Measurements from ENCODE around the gene IGFBP2. TPM values are rescaled to one million over a fixed set of nuclear protein-coding genes. Genes with fewer than 3 reads are reported as not detected.
A peak's percentile ranks its signal among the peaks of the same experiment; 100 is the strongest.

IGFBP2 gene
- total and polyA plus RNA-seq, 4 donors: 88.8 to 1,119 (median 352) TPM

- peak overlapping the region in 1 of 2 donors; percentile 5 for H3K27ac ChIP-seq (ENCODE audit: low read depth in 1 of 2, low read length in 2 of 2)
- H3K4me1 ChIP-seq (ENCODE audit: control insufficient read depth in 4 of 4, insufficient read depth in 4 of 4, low read length in 3 of 4): peaks cover 15 to 31% (median 23%) of the 10 kb centered on the region in 4 donors
- 58% methylated on average over 4 of the region's 4 CpGs for WGBS
Measured at GRCh38 chr2:216652566-216652965, 19.3 kb downstream of the IGFBP2 start.

GRCh38 chr2:216653093-216653799 lies 20.0 kb downstream of the IGFBP2 start:
- no peak overlapping the region for H3K4me3 ChIP-seq (ENCODE audit: low read depth in 1 of 3, low read length in 3 of 3)
- DNase-seq (ENCODE audit: low spot score): no peak
- peaks cover 15 to 31% (median 23%) of the 10 kb centered on the region in 4 donors for H3K4me1 ChIP-seq (ENCODE audit: control insufficient read depth in 4 of 4, insufficient read depth in 4 of 4, low read length in 3 of 4)
- TF ChIP-seq HNF4A (conservative IDR thresholded peaks at IDR 0.05) (peak in 1 of 2 donors; percentile 36), RXRA (IDR thresholded peaks at IDR 0.05) (peak; percentile 13 to 45), TAF1 (conservative IDR thresholded peaks at IDR 0.05) (no peak), RAD21 (IDR thresholded peaks at IDR 0.05) (peak in 1 of 2 donors; percentile 21), NR2F2 (IDR thresholded peaks at IDR 0.05) (no peak)
- H3K27ac ChIP-seq (ENCODE audit: low read depth in 1 of 2, low read length in 2 of 2): peak overlapping the region in 1 of 2 donors; percentile 5
- H3K9ac ChIP-seq (ENCODE audit: low read depth in 1 of 2, low read length in 2 of 2): no peak overlapping the region
- no peaks in the 10 kb centered on the region for H3K27me3 ChIP-seq (ENCODE audit: control insufficient read depth in 4 of 4, insufficient read depth in 4 of 4, low read length in 3 of 4)
- no peaks in the 10 kb centered on the region for H3K36me3 ChIP-seq (ENCODE audit: control insufficient read depth in 4 of 4, insufficient read depth in 3 of 4, low read depth in 1 of 4, low read length in 3 of 4)
- 75% methylated on average over 4 of the region's 4 CpGs for WGBS
- no peaks in the 10 kb centered on the region for H3K9me3 ChIP-seq (ENCODE audit: control insufficient read depth in 4 of 4, low read length in 3 of 4)

More at GRCh38 chr2:216652566-216652965, 19.3 kb downstream of the IGFBP2 start:
- Histone ChIP-seq H3K4me3 (ENCODE audit: low read depth in 1 of 3, low read length in 3 of 3) (no peak overlapping the region), H3K27me3 (ENCODE audit: control insufficient read depth in 4 of 4, insufficient read depth in 4 of 4, low read length in 3 of 4) (no peaks in the 10 kb centered on the region), H3K9me3 (ENCODE audit: control insufficient read depth in 4 of 4, low read length in 3 of 4) (no peaks in the 10 kb centered on the region), H3K36me3 (ENCODE audit: control insufficient read depth in 4 of 4, insufficient read depth in 3 of 4, low read depth in 1 of 4, low read length in 3 of 4) (no peaks in the 10 kb centered on the region), H3K9ac (ENCODE audit: low read depth in 1 of 2, low read length in 2 of 2) (no peak overlapping the region)
- TF ChIP-seq ATF3 (IDR thresholded peaks at IDR 0.05) (no peak), RAD21 (IDR thresholded peaks at IDR 0.05) (no peak), FOXA1 (IDR thresholded peaks at IDR 0.05) (no peak), HNF4A (conservative IDR thresholded peaks at IDR 0.05) (peak in 1 of 2 donors; percentile 7)
- DNase-seq (ENCODE audit: low spot score): no peak

- no peak for TF ChIP-seq GABPA (IDR thresholded peaks at IDR 0.05 in 1 of 2, conservative IDR thresholded peaks at IDR 0.05 in 1 of 2)
- peak in 1 of 2 donors; percentile 30 for TF ChIP-seq JUND (IDR thresholded peaks at IDR 0.05)
- TF ChIP-seq SP1 (IDR thresholded peaks at IDR 0.05): peak; percentile 57
- no peak for TF ChIP-seq RAD21 (IDR thresholded peaks at IDR 0.05)
- TF ChIP-seq YY1 (IDR thresholded peaks at IDR 0.05): no peak
- peak; percentile 62 for TF ChIP-seq HNF4G (IDR thresholded peaks at IDR 0.05)
- no peak for TF ChIP-seq NR2F2 (IDR thresholded peaks at IDR 0.05)
- TF ChIP-seq MAX (IDR thresholded peaks at IDR 0.05): no peak
- TF ChIP-seq FOXA1 (IDR thresholded peaks at IDR 0.05): no peak
- TF ChIP-seq HNF4A (conservative IDR thresholded peaks at IDR 0.05): peak; percentile 77 to 93
- no peak for TF ChIP-seq EGR1 (IDR thresholded peaks at IDR 0.05; ENCODE audit: low read depth in 2 of 2)
- TF ChIP-seq RXRA (IDR thresholded peaks at IDR 0.05): peak; percentile 24 to 50
- H3K4me3 ChIP-seq (ENCODE audit: low read depth in 1 of 3, low read length in 3 of 3): no peak overlapping the region
- no peak overlapping the region for H3K9ac ChIP-seq (ENCODE audit: low read depth in 1 of 2, low read length in 2 of 2)
- no peak for DNase-seq (ENCODE audit: low spot score)
- no peak overlapping the region for H3K27ac ChIP-seq (ENCODE audit: low read depth in 1 of 2, low read length in 2 of 2)
- H3K27me3 ChIP-seq (ENCODE audit: control insufficient read depth in 4 of 4, insufficient read depth in 4 of 4, low read length in 3 of 4): no peaks in the 10 kb centered on the region
- no peaks in the 10 kb centered on the region for H3K9me3 ChIP-seq (ENCODE audit: control insufficient read depth in 4 of 4, low read length in 3 of 4)
- H3K4me1 ChIP-seq (ENCODE audit: control insufficient read depth in 4 of 4, insufficient read depth in 4 of 4, low read length in 3 of 4): peaks cover 15 to 31% (median 23%) of the 10 kb centered on the region in 4 donors
- H3K36me3 ChIP-seq (ENCODE audit: control insufficient read depth in 4 of 4, insufficient read depth in 3 of 4, low read depth in 1 of 4, low read length in 3 of 4): no peaks in the 10 kb centered on the region
- 55% methylated on average over 2 of the region's 2 CpGs for WGBS
Measured at GRCh38 chr2:216653931-216654365, 20.7 kb downstream of the IGFBP2 start.
